GM12875 (cell line): ENCODE data around the gene PARP1.

Experiments used
- H3K4me3 ChIP-seq: one replicate; pipeline ENCODE4 v1.5.1; 2011; ENCODE audit warnings: low read depth, low read length, control low read depth
- TF ChIP-seq, protein P1 (sequence below): IDR thresholded peaks from 2 replicates; pipeline ENCODE4 v1.5.1; 2011; ENCODE audit warnings: low read depth, mild to moderate bottlenecking, control low read depth, inconsistent platforms, low read length, moderate library complexity, borderline replicate concordance; ENCODE audit not compliant: insufficient read depth

PARP1 gene

DNA sequence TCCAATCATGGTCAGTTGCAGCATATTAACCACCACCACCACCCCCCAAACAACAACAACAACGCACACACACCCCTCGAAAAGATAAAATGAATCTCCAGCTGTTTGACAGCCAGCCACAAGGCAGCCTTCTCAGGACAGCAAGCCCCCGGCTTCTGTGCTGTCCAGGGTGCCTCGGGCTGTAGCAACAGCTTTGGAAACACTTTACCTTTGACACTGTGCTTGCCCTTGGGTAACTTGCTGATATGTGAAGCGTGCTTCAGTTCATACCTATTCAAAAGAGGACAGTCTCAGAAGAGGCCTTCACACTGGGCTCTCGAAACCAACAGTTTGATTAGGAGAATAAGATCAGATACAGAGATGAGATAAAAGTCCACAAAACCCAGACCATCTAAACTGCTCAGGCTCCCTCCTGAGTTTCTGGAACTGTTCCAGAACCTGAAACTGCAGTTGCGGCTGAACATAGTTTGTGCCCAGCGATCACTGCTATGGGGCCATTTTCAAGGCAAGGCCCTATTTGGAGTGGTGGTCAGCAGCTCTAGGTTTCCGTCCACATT is 44.9 kb downstream of the PARP1 start:
- H3K4me3 ChIP-seq: no peak overlapping the region
- TF ChIP-seq, protein P1, sequence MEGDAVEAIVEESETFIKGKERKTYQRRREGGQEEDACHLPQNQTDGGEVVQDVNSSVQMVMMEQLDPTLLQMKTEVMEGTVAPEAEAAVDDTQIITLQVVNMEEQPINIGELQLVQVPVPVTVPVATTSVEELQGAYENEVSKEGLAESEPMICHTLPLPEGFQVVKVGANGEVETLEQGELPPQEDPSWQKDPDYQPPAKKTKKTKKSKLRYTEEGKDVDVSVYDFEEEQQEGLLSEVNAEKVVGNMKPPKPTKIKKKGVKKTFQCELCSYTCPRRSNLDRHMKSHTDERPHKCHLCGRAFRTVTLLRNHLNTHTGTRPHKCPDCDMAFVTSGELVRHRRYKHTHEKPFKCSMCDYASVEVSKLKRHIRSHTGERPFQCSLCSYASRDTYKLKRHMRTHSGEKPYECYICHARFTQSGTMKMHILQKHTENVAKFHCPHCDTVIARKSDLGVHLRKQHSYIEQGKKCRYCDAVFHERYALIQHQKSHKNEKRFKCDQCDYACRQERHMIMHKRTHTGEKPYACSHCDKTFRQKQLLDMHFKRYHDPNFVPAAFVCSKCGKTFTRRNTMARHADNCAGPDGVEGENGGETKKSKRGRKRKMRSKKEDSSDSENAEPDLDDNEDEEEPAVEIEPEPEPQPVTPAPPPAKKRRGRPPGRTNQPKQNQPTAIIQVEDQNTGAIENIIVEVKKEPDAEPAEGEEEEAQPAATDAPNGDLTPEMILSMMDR: no peak

DNA sequence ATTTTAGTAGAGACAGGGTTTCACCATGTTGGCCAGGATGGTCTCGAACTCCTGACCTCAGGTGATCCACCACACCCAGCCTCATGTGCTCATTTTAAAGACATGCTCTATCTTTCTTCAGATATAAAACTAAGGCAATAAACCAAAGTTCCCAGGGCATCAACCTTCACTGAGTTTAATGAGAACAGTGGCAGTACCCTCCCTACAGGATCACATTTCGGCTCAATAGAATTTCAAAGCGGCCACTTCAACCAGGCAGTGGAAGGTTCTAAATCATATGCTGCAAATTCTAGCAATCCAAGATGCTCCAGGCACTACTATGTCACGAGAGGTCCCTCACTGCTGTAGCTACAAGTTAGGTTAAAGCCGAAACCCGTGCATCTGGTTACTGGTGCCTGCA is 45.5 kb downstream of the PARP1 start:
- no peak overlapping the region for H3K4me3 ChIP-seq
- TF ChIP-seq, protein P1: no peak

DNA sequence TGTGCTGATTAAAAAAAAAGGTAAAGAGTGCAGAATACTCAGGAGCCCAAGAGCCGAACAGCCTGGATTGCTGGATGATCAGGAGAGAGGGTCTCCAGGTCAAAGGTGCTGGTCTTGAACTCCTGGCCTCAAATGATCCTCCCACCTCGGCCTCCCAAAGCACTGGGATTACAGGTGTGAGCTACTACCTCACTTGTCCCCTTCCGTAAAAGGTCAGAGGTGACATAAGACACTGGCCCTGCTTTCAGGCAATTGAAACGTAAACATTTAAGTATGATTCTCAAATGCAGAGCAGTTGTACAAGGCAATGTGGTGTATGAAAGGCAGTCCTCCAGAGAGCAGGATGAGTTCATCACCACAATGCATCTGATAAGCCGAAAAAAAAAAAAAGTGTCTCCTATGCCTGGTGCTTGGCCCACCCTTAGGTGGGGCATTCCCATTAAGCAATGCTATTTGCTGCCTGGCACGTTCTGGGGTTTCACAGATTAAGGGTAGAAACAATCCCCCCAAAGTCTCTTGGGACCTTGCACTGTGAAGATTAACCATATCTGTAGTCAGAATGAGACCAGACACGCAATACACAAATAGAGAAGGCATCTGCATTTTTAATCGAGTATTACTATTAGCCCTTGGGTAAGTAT is 47.7 kb downstream of the PARP1 start:
- TF ChIP-seq, protein P1: no peak
- H3K4me3 ChIP-seq: no peak overlapping the region

DNA sequence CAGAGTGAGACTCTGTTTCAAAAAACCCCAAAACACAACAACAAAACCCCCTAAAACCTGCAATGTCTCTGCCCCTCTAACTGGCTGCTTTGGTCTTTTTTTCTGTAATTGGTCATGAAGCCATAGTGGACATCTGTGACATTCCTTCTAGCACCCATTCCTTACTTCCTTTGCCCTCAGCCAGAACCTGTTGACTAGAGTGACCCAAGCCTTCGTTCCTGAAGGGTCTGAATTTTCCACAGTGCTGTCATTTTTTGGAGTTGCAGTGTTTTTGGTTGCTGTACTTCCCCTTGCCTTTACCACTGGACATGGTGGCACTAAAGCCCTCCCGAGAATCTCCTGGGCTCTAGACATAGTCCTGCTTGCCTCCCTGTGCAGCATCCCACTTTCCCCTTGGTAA is 50.5 kb downstream of the PARP1 start:
- TF ChIP-seq, protein P1: no peak
- no peak overlapping the region for H3K4me3 ChIP-seq

DNA sequence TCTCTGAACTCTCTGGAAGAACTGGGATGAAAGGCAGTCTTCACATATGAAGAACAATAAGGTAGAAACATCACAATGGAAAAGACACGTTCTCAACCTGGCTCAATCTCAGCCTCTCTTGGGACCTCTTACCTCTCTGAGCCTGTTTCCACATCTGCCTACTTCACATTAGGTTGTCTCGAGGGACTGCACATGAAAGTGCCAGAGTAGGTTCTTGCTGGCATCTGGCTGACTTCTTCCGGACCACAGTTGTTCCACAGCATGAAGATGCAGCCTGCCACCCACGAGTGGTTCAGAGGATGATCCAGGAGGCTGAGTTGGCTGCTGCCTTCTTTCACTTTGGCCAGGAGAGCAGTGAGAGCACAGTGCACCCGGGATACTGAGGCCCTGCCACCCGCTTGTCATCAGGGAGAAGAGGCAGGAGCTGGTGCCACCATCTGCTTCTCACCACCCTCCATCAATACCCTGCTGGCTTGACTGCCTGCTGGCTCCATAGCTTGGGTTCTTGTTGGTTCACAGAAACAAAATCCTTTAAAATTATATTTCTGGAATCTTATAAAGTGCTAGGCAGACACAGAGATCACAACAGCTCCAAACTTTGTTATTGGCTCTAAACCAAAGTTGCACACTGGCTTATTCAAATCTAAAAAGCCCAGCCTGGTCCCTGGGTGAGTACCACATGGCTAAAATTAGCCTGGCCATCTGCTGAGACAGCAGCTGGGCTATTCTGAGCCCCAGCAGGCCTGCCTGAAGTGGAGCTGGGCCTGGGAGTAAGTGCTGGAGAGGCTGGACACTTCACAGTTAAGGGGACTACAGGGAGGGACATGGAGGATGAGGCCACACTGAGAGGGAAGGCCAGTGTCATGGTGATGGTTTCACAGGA is 52.0 kb downstream of the PARP1 start:
- H3K4me3 ChIP-seq: no peak overlapping the region
- TF ChIP-seq, protein P1: no peak

DNA sequence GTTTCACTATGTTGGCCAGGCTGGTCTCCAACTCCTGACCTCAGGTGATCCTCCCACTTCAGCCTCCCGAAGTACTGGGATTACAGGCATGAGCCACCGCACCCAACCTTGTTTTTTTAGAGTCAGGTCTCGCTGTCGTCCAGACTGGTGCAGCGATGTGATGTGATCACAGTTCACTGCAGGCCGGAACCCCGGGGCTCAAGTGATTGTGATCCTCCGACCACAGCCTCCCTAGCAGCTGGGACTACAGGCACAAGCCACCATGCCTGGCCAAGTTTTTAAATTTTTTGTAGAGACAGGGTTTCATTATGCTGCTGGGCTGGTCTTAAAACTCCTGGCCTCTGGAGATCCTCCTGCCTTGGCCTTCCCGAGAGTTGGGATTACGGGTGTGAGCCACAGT is 52.9 kb downstream of the PARP1 start:
- TF ChIP-seq, protein P1: no peak
- H3K4me3 ChIP-seq: no peak overlapping the region
